ENCODE data around the gene REXO4.
A peak's percentile ranks its signal among the peaks of the same experiment; 100 is the strongest.
"Not testable (repeated sequence)": the region's sequence is repeated elsewhere in the genome, so short reads cannot be mapped to it uniquely, and the experiment has no call there.

Gene REXO4

DNA sequence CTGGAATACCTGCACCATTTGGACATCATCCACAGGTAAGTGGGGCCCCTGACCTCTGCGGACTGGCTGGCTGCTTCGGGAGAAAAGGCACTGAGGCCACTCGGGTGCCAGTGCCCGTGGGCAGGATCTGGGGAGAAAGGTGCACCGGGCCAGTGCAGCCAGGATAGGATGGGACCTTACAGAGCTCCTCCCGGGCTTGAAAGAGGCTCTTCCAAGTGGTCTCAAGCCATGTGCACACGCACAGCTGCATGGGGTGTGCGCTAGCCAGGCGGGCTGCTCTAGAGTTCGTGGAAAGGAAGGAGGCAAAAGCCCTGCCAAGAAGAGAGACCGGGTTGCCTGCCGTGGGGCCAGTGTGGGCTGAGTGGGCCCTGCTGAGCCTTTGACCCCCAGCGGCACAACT lies 28.2 kb downstream of the REXO4 start:
- no peak for DNase-seq (ENCODE audit: low spot score)

DNA sequence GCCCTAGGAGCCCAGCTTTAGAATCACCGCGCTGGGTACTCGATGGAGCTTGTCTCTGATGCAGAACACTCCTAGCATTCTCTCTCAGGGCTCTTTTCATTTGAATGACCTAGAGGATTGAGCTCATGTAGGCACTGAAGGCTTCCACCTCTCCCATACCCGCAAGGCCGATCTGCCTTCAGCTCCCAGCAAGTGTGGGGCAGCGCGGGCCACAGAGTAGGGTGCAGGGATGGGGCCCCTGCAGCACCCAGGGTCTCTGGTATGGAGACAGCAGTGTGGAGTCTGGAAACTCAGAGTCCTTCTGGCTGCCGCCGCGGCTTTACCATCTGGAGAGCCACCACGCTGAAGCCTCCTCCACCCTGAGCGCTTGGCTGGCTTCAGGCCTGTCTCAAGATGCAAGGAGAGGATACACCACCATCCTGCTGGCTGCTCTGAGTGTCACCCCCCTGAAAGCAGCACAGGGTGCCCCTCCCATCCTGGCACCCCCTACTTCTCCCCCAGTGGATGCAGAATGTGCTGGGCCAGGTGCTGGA lies 28.7 kb downstream of the REXO4 start:
- DNase-seq (ENCODE audit: low spot score): no peak

DNA sequence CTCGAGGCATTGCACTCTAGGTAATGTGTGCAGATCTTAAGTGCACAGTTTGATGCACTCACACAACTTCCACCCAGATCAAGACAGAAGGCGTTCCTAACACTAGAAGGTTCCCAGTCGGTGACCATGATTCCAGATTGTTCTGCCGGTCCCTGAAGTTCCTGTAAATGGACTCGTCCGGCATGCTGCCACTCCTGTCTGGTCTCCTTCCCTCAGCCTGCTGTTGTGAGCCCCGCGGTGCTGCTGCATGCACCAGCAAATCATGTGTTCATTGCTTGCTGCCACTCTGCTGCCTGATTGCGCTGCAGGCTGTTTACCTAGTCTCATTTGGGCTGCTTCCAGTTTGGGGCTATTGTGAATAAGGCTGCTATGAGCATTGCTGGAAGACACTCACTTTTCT lies 30.1 kb downstream of the REXO4 start:
- no peak for DNase-seq (ENCODE audit: low spot score)

DNA sequence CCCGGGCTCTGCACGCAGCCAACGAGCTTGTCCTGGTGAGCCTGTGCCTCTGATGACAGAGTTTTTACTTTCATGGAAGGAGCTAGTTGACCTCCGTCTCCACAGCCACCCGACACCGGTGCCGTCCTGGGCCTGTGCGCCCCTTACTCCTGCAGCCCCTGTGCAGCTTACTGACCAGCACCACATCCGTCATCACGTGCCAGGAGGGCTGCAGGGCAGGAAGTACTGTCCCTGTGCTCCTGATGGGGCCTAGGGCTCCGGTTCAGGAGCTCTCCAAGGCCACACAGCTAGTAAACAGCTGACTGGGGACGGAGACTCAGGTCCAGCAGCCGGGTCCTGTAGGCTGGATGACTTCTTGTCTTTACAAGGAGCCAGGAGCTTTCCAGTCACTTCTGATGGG lies 31.5 kb downstream of the REXO4 start:
- DNase-seq (ENCODE audit: low spot score): no peak

DNA sequence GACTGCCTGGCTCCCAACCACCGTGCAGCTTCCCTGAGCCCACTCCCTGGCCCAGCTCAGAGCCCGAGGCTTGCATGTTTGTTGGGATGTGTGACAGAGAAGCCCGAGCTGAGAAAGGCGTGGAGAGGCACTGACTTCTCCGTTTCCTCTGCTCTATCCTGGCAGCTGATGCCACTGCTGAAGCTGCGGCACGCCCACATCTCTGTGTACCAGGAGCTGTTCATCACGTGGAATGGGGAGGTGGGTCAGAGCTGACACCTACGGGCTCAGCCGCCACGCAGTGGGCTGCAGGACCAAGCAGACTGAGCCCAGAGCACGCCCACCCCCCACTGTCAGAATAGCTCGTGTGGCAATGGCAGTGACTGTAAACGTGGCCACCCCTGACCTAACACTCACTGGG lies 32.4 kb downstream of the REXO4 start:
- DNase-seq (ENCODE audit: low spot score): no peak

DNA sequence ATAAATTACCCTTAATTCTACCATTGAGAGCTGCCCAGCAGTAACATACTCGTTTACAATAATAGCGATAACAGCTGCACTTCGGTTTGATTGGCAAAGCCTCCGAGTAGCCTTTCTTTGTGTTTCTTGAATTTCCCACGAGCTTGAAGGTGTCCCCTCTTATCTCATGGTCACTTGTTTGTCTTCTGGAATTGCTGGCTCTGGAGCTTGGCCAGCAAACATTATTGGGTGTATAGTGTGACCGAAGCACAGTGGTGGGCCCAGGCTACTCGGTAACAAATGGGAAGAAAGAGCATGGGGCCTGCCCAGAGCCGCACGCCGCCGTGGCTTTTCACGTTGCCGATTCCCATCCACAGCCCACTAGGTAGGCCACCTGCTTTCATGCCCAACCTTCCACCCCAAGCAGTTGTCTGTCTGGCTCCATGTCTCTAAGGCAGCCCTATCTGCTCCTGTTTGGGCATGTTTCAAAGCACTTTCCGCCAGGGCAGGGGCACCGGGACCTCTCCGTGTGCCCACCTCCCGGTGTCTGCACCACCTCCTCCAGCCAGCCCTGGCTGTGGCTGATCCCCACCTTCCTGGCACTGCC lies 33.0 kb downstream of the REXO4 start:
- DNase-seq (ENCODE audit: low spot score): no peak

DNA sequence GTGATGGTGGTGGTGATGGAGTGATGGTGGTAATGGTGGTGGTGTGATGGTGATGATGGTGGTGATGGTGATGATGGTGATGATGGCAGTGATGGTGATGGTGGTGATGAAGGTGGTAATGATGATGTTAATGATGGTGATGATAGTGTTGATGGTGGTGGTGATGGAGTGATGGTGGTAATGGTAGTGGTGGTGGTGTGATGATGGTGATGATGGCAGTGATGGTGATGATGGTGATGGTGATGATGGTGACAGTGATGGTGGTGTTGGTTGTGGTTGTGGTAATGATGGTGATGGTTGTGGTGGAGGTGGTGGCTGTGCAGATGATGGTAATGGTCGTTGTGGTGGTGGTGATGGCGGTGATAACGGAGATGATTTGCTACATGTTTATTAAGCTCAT lies 34.4 kb downstream of the REXO4 start:
- DNase-seq (ENCODE audit: low spot score): no peak

DNA sequence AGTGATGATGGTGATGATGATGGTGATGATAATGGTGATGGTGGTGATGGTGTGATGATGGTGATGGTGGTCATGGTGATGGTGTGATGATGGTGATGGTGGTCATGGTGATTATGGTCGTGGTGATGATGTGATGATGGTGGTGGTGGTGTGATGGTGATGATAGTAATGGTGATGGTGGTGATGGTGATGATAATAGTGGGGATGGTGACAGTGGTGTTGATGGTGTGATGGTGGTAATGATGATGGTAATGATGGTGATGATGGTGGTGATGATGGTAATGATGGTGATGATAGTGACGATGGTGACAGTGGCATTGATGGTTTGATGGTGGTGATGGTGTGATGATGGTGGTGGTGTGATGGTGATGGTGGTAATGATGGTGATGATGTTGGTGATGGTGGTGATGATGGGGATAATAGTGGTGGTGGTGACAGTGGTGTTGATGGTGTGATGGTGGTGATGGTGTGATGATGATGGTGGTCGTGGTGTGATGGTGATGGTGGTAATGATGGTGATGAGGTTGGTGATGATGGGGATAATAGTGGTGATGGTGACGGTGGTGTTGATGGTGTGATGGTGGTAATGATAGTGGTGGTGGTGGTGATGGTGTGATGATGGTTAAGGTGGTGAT lies 35.2 kb downstream of the REXO4 start:
- no peak for DNase-seq (ENCODE audit: low spot score)

DNA sequence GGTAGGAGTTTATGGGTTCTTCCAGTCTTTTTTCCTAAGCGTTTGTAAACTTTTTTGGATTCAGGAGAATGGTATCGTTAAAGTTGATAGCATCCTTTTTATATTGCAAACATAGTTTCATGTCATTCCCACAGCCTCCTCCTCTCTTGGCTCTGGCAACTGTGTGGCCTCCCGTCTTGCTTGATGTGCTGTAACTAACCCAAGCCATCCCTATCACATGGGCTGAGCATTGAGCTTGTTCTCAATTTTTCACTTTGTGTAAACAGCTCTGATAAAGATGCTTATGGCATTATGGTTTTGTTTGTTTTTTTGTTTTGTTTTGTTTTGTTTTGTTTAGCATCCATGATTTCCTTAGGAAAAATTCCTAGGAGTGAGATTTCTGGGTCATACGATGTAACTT lies 37.1 kb downstream of the REXO4 start:
- no peak for DNase-seq (ENCODE audit: low spot score)

DNA sequence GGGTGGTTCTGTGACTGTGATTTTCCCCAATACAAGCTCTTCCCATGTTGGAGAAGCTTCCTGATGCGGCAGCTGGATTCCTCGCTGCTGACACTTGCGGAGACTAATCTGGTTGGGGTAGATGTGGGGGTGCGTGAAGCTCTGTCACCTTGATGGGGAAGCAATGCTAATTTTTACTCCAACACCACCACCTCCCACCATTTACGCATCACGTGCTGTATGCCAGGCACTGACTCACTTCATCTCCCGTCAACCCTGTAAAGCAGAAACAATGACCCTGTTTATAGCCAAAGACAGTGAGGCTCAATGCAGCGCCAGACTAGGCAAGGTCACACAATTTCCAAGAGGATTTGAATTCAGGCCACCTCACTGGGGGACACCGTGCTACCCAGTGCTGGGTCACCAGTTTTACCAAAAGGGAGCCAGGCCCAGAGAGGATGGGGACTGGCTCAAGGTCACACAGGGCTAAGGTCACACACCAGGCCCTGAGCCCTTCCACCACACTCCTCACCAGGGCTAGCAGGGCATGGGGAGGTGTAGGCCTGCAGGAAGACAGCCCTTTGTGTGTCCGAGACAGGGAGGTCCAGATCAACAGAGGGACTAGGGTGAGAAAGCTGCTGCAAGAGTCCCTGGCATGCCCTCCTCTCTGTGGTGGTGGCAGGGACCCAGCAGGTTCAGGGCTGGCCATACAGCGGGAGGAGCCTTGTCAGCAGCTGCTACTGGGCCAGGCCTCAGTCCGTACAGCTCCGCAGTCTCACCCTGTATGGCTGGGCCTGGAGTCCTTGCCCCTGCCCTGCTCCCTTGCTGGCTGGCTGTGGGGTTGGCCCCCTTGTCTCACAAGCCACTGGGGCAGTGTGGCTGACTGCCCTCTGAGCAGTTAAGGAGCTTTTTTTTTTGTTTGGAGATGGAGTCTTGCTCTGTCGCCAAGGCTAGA lies 38.4 kb downstream of the REXO4 start:
- DNase-seq (ENCODE audit: low spot score): no peak

DNA sequence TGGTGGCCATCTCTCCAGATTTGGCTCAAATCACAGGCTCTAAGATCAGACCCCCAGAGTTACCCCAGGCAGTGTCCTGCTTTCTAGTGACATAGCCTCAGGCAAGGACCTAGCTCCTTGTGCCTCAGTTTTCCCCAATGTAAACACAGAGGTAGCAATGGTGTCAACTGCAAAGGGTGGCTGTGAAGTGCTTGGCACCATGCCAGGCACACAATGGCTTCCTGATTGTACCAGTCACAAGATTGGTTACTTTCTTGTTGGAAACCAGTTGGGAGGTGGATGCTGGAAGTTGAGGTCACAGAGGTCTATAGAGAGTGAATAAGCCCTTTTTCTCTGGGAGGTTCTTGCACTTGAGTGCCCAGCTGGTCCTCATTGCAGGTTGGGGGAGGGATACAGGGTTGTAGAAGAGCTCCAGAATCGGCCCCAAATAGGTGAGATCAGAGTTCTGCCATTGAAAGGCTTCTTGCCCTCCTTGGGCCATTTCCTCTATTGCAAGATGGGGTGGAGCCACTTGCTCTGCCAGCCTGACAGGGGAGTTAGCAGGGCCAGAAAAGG lies 39.3 kb downstream of the REXO4 start:
- no peak for DNase-seq (ENCODE audit: low spot score)

DNA sequence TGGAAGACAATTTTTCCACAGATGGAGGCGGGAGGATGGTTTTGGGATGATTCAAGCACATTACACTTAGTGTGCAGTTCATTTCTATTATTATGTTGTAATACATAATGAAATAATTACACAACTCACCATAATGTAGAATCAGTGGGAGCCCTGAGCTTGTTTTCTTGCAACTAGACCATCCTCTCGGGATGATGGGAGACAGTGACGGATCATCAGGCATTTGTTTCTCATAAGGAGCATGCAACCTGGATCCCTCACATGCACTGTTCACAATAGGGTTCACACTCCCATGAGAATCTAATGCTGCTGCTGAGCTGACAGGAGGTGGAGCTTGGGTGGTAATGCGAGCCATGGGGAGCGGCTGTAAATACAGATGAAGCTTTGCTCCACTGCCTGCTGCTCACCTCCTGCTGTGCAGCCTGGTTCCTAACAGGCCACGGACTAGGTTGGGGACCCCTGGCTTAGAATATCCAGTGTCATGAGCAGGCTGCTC lies 40.0 kb downstream of the REXO4 start:
- no peak for DNase-seq (ENCODE audit: low spot score)

DNA sequence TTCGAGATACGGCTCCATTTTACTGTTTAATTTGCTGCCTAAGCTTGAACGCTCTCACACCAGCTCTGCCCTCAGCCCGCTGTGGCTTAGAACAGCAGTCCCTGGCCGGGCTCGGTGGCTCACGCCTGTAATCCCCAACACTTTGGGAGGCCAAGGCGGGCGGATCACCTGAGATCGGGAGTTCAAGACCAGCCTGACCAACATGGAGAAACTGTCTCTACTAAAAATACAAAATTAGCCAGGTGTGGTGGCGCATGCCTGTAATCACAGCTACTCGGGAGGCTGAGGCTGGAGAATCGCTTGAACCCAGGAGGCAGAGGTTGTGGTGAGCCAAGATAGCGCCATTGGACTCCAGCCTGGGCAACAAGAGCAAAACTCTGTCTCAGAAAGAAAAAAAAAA lies 40.5 kb downstream of the REXO4 start:
- DNase-seq (ENCODE audit: low spot score): not testable (repeated sequence)

DNA sequence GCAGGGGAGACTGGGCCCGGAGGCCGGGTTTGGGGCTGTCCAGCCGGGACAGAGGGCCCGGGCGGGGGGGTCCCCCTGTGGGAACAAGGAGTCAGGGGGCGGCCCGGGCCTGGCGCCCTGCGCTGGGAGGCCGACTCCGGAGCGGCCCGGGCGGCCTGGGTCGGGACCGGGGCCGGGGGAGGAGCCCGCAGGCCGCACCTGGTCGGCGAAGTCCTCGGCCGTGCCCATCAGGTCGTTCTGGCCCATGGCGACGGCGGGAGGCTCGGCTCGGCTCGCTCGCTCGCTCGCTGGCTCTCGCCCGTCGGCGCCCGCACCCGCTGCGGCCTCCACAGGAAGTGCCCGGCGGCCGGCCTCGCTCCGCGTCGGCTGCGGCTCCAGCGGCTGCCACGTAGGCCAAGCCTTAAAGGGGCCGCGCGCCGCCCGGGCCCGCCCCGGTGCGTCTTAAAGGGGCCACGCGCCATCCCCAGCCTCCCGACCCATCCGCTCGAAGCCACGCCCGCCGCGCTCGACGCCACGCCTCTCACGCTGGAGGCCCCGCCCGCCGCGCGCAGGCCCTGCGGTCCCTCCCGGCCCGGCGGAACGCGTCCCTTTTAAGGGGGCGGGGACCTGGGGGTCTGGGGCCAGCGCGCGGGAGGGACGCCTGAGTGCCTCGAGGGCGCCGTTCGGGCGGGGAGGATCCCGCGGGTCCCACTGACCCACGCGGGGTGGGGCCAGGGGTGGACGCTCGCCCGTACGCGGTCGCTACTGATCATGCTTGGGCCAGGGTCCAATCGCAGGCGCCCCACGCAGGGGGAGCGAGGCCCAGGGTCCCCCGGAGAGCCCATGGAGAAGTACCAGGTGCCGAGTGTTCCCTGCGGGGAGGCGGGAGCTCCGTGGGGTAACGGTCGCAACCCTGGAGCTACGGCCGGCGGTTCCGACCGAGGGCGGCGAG lies 41.8 kb downstream of the REXO4 start, which contains the start of the genes STKLD1 and SURF4:
STKLD1 (plus strand) TSS at position 643 of the 931 bp plus-strand sequence; CDS start at position 751, 108 bp downstream.
SURF4 (minus strand) TSS at position 337 of the 931 bp plus-strand sequence; CDS start at position 246, 91 bp downstream.
- peak; percentile 100 for DNase-seq (ENCODE audit: low spot score)

DNA sequence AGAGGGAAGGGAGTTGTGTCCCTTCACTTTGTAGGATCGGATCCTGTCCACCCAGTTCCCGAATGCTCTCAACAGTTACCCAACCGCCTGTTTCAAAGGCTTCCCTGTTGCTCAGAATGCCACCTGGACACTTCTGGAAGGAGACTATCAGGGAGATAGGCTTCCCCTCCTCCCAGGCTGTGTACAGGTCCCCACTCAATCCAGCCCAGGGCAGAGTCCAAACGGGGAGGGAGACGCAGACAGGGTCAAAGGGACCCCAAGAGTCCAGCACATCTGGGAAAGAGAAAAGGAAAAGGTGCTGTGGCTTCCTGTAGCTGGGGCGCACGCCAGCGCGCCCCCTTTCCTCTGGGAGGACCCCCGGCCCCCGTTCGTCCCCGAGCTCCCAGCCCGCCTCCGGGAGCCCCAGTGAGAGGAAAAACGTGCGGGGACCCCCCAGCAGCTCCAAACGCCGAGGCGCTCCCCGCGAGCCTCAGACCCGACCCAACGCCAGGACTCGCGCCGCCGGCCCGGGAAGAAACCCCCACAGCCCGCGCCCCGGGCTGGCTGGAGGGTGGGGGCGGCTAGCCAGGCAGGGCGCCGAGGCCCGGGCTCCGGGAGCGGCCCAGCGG lies 42.6 kb downstream of the REXO4 start:
- DNase-seq (ENCODE audit: low spot score): peak; percentile 72

DNA sequence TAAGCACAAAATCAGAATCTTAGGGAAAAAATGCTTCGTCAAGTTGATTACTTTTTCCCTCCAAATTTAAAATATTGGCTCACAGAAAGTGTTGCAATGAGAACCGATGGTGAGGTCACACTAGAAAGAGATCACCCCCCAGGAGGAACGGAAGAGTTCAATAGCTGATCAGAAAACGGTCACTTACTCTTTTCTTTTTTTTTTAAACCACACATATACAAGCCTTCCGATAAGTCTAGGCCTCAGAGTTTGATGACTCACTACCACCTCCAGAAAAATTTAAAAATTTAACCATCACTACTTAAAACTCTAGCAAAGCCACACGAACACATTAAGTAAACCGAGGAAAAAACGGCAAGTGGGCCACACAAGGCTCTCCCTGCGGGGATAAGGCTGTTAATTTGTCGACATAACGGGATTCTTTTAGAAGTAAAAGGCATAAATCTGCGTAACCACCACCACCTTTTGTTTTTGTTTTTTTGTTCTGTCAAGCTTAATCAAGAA lies 43.1 kb downstream of the REXO4 start:
- no peak for DNase-seq (ENCODE audit: low spot score)

DNA sequence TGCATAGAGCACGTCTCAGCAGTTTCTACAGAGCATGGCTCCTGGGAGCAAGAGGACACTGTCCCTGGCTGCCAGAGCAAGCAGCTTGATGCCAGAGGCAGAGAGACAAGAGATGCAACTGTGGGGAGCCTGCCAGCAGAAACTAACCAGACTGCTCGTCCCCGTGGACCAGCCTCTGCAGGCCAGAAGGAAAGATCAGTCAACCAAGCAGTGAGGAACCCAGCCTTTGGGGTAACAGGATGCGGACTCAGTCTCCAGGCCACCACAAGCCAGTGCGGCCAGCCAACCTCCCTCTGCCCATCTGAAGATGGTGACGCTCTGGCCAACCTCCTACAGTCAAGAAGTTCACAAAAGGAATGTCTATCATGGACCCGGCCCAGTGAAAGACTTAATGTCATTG lies 45.7 kb downstream of the REXO4 start:
- no peak for DNase-seq (ENCODE audit: low spot score)

DNA sequence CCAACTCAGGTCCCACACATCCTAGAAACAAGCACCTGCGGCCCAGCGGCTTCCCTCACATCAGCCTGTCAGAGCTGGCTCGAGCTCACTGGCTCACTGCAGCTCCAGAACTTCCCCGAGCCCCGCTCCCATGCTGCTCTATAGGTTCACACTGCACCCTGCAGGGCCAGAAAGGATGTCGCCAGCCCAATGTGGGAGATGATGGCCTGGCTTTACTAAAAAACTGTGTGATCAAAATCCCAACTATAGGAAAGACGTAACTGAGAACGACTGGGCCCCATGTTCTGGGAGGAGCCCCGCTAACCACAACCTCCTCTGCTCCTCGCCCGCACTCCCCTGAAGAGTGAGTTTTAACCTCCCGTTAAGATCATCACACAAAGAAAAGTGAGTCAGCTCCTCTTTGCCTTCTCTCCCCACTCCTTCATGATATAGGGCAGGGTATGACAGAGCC lies 46.5 kb downstream of the REXO4 start:
- no peak for DNase-seq (ENCODE audit: low spot score)

DNA sequence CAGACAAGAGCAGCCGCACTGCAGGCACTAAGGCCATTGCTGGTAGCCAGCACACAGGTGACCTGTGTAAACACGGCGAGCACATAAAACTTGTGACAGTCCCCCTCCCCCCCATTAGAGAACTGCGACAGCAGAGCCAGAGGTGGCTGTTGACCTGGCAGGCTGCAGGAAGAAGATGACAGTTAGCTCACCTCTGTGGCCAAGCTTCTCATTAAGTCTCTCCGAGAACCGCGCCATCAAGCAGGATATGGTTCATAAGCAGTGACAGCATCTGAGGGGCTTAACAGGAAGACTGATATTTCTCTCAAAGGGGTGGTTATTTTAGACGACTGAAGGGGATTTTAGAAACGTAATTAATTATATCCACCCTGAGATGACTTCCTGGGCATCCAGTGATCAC lies 47.1 kb downstream of the REXO4 start:
- DNase-seq (ENCODE audit: low spot score): no peak

DNA sequence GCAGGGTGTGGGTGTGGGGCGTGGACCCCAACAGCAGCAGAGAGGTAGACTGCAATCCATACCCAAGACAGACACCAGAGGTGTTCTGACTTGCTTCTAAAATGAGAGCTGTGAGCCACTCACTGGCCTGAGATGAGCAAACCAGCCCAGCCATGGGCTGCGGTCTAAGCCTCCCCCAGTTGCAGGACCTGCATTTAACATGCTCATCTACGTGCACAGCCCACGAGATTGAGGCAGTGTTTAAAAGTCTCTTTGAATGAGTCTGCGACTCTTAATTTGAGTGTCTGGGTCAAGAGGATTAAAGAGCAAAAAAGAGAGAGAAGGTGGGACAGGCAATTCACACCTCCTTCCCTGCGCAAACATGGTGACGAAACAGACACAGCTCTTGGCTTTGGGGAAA lies 47.9 kb downstream of the REXO4 start:
- no peak for DNase-seq (ENCODE audit: low spot score)

Measured in iPS-NIHi11 (cell line).